Activated CD4-positive, alpha-beta T cell treated with anti-CD3 and anti-CD28 coated beads for 4 hours (primary cell): ENCODE data around the gene SECISBP2L.
"Not testable (repeated sequence)": the region's sequence is repeated elsewhere in the genome, so short reads cannot be mapped to it uniquely, and the experiment has no call there.

Experiments used
- DNase-seq, 2 donors: peaks; one replicate each; pipeline ENCODE4 v3.0.0-alpha.2; 2020

SECISBP2L gene

GRCh38 chr15:48992096-48992495 lies 54.1 kb downstream of the SECISBP2L start:
- DNase-seq: no peak

- no peak for DNase-seq
Observed at GRCh38 chr15:48989170-48989569, 57.1 kb downstream of the SECISBP2L start.

- DNase-seq: no peak
Observed at GRCh38 chr15:48987142-48987541, 59.1 kb downstream of the SECISBP2L start.

GRCh38 chr15:48986240-48986639 lies 60.0 kb downstream of the SECISBP2L start:
- DNase-seq: no peak

- DNase-seq: no peak
Observed at GRCh38 chr15:48985516-48985915, 60.7 kb downstream of the SECISBP2L start.

- DNase-seq: no peak
Observed at GRCh38 chr15:48984811-48985352, 61.4 kb downstream of the SECISBP2L start.

- no peak for DNase-seq
Observed at GRCh38 chr15:48984021-48984710, 62.1 kb downstream of the SECISBP2L start.

GRCh38 chr15:48983300-48983699 lies 62.9 kb downstream of the SECISBP2L start:
- DNase-seq: no peak

- DNase-seq: no peak
Observed at GRCh38 chr15:48981941-48982340, 64.3 kb downstream of the SECISBP2L start.

GRCh38 chr15:48978638-48979037 lies 67.6 kb downstream of the SECISBP2L start:
- DNase-seq: no peak

GRCh38 chr15:48976444-48977088 lies 69.7 kb downstream of the SECISBP2L start:
- no peak for DNase-seq

- DNase-seq: peak; percentile 63 to 65
Observed at GRCh38 chr15:48975472-48976419, 70.5 kb downstream of the SECISBP2L start.

GRCh38 chr15:48974882-48975281 lies 71.4 kb downstream of the SECISBP2L start:
- DNase-seq: no peak

- DNase-seq: no peak
Observed at GRCh38 chr15:48972750-48973503, 73.3 kb downstream of the SECISBP2L start.

GRCh38 chr15:48970926-48971325 lies 75.3 kb downstream of the SECISBP2L start:
- not testable (repeated sequence) for DNase-seq

GRCh38 chr15:48968066-48968465 lies 78.2 kb downstream of the SECISBP2L start:
- no peak for DNase-seq

- DNase-seq: no peak
Observed at GRCh38 chr15:48967336-48967735, 78.9 kb downstream of the SECISBP2L start.

GRCh38 chr15:48966595-48967301 lies 79.5 kb downstream of the SECISBP2L start:
- no peak for DNase-seq

- DNase-seq: no peak
Observed at GRCh38 chr15:48965972-48966371, 80.3 kb downstream of the SECISBP2L start.

GRCh38 chr15:48964898-48965297 lies 81.3 kb downstream of the SECISBP2L start:
- DNase-seq: no peak

GRCh38 chr15:48963524-48964113 lies 82.6 kb downstream of the SECISBP2L start, which contains the start of gene SHC4:
Gene SHC4 (minus strand): TSS chr15:48963919. CDS start chr15:48963015, 904 bp downstream.
- peak in 1 of 2 donors; percentile 14 for DNase-seq
